Nephron (organoid): ENCODE results near the gene ADGRG7.

Experiments used
- H3K27ac Mint-ChIP-seq, 3 experiments: 2 replicates each; pipeline ENCODE4 v1.8.0; 2020; ENCODE audit warnings: mixed read lengths in 3 of 3, mild to moderate bottlenecking in 2 of 3, moderate library complexity in 1 of 3
- H3K27me3 Mint-ChIP-seq: 2 replicates; pipeline ENCODE4 v1.8.0; 2021; ENCODE audit warnings: low read depth, mild to moderate bottlenecking, moderate library complexity, mixed read lengths
- H3K36me3 Mint-ChIP-seq: 2 replicates; pipeline ENCODE4 v1.8.0; 2020; ENCODE audit warnings: low read depth, mixed read lengths
- H3K4me1 Mint-ChIP-seq: 2 replicates; pipeline ENCODE4 v1.8.0; 2020; ENCODE audit warnings: mixed read lengths
- H3K4me3 Mint-ChIP-seq, 3 experiments: 2 replicates each; pipeline ENCODE4 v1.8.0; 2020; ENCODE audit warnings: mild to moderate bottlenecking in 3 of 3, mixed read lengths in 3 of 3, moderate library complexity in 2 of 3
- H3K9me3 Mint-ChIP-seq: 2 replicates; pipeline ENCODE4 v1.8.0; 2020; ENCODE audit warnings: mixed read lengths
- CTCF ChIP-seq, 3 experiments: fragments of 200-600 bp; sonication (generic); IDR thresholded peaks; one replicate each; pipeline ENCODE4 v1.5.0; 2021; ENCODE audit warnings: antibody characterized with exemption in 3 of 3; ENCODE audit not compliant: unreplicated experiment in 3 of 3

Gene ADGRG7

GRCh38 chr3:100717637-100718487, 108.5 kb downstream of the ADGRG7 start:
- Mint-ChIP-seq H3K27me3 (no peaks in the 10 kb centered on the region), H3K9me3 (no peaks in the 10 kb centered on the region), H3K4me3 (no peak overlapping the region), H3K4me1 (peaks cover 33% of the 10 kb centered on the region), H3K36me3 (peaks cover 95% of the 10 kb centered on the region), H3K27ac (no peak overlapping the region)
- no peak for TF ChIP-seq CTCF (IDR thresholded peaks at IDR 0.05; ENCODE audit: unreplicated experiment in 3 of 3)

DNA sequence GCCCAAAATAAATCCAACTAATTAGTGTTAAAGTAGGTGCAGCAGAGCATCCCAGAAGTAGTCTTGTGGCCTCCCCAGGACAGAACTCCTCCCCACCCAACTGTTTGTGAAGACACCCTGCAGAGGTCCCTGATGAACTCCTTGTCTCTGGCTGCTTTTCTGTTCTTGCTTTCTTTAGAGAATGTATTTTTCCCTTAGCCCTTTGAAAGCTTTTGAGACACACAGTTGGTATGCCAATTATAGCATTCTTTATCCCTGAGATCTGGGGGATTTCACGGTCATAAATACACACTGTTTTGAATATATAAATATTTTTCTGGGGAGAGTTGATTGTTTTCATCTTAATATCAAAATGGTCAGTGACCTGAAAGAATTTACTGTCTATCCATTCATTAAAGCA, 109.7 kb downstream of the ADGRG7 start:
- TF ChIP-seq CTCF (IDR thresholded peaks at IDR 0.05; ENCODE audit: unreplicated experiment in 3 of 3): no peak
- H3K4me1 Mint-ChIP-seq: peaks cover 25% of the 10 kb centered on the region
- peak overlapping the region in 1 of 3 experiments; percentile 11 for H3K27ac Mint-ChIP-seq

GRCh38 chr3:100720426-100720825, 111.0 kb downstream of the ADGRG7 start:
- no peaks in the 10 kb centered on the region for H3K9me3 Mint-ChIP-seq
- peaks cover 89% of the 10 kb centered on the region for H3K36me3 Mint-ChIP-seq

More for the DNA sequence above, 109.7 kb downstream of the ADGRG7 start:
- Mint-ChIP-seq H3K27me3 (no peaks in the 10 kb centered on the region), H3K4me3 (no peak overlapping the region), H3K9me3 (no peaks in the 10 kb centered on the region), H3K36me3 (peaks cover 90% of the 10 kb centered on the region)

DNA sequence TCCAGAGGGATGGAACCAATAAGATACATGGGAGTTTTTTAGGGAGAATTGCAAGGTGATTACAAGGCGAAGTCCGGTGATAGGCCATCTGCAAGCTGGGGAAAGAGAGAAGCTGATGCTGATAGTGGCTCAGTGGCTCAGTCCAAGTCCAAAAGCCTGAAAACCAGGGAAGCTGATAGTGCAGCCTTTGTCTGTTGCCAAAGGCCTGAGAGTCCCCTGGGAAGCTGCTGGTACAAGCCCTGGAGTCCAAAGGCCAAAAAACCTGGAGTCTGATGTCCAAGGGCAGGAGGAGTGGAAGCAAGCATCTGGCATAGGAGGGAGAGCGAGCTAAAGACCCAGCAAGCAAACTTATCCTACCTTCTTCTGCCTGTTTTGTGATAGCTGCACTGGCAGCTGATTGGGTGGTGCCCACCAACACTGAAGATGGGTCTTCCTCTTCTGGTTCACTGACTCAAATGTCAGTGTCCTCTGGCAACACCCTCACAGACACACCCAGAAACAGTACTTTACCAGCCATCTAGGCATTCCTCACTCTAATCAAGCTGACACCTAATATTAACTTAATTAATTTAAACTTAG, 116.6 kb downstream of the ADGRG7 start:
- Mint-ChIP-seq H3K4me3 (no peak overlapping the region), H3K36me3 (peaks cover 70% of the 10 kb centered on the region), H3K27me3 (no peaks in the 10 kb centered on the region), H3K27ac (no peak overlapping the region), H3K4me1 (no peaks in the 10 kb centered on the region), H3K9me3 (no peaks in the 10 kb centered on the region)
- no peak for TF ChIP-seq CTCF (IDR thresholded peaks at IDR 0.05; ENCODE audit: unreplicated experiment in 3 of 3)

More at GRCh38 chr3:100720426-100720825, 111.0 kb downstream of the ADGRG7 start:
- Mint-ChIP-seq H3K4me1 (peaks cover 19% of the 10 kb centered on the region), H3K27ac (no peak overlapping the region), H3K27me3 (no peaks in the 10 kb centered on the region), H3K4me3 (no peak overlapping the region)
- no peak for TF ChIP-seq CTCF (IDR thresholded peaks at IDR 0.05; ENCODE audit: unreplicated experiment in 3 of 3)

- Mint-ChIP-seq H3K36me3 (peaks cover 63% of the 10 kb centered on the region), H3K27ac (no peak overlapping the region), H3K9me3 (no peaks in the 10 kb centered on the region), H3K27me3 (no peaks in the 10 kb centered on the region), H3K4me1 (no peaks in the 10 kb centered on the region), H3K4me3 (no peak overlapping the region)
- TF ChIP-seq CTCF (IDR thresholded peaks at IDR 0.05; ENCODE audit: unreplicated experiment in 3 of 3): no peak
Measured at GRCh38 chr3:100726706-100727105, 117.3 kb downstream of the ADGRG7 start.
